Body of pancreas (tissue), 4 donors: ENCODE measurements around the gene PRDX2. TPM values are rescaled to one million over a fixed set of nuclear protein-coding genes. Genes with fewer than 3 reads are reported as not detected.
"Not testable (repeated sequence)": the region's sequence is repeated elsewhere in the genome, so short reads cannot be mapped to it uniquely, and the experiment has no call there.

ENCODE experiments used
- ATAC-seq: fragments of 150-250 bp; one replicate; pipeline ENCODE4 v1.9.1; 2016
- DNase-seq, 4 donors: peaks; one replicate each; pipeline ENCODE4 v3.0.0-alpha.2; 2019
- H3K27ac ChIP-seq, 4 donors: fragments of 200-600 bp; sonication (generic); 1 replicate in 3 of 4; 2 replicates in 1 of 4; pipeline versions ENCODE4 v1.5.1 to v1.6.1; 2016 to 2019; ENCODE audit warnings: mild to moderate bottlenecking in 1 of 4, mixed read lengths in 1 of 4, moderate library complexity in 1 of 4
- H3K27me3 ChIP-seq, 2 donors: fragments of 200-600 bp; sonication (generic); one replicate each; pipeline ENCODE4 v1.6.0; 2016; ENCODE audit warnings: mild to moderate bottlenecking in 1 of 2
- H3K36me3 ChIP-seq, 2 donors: fragments of 200-600 bp; sonication (generic); replicated peaks in 1 of 2; 2 replicates each; pipeline ENCODE4 v1.5.1; 2016; ENCODE audit warnings: low read depth in 2 of 2; ENCODE audit not compliant: insufficient read depth in 1 of 2
- H3K4me1 ChIP-seq: fragments of 200-600 bp; sonication (generic); one replicate; pipeline ENCODE4 v1.6.0; 2016
- H3K4me3 ChIP-seq, 2 donors: fragments of 200-600 bp; sonication (generic); 1 replicate in 1 of 2; 2 replicates in 1 of 2; pipeline ENCODE4 v1.5.1; 2016 to 2019
- H3K9me3 ChIP-seq, 3 donors: fragments of 200-600 bp; sonication (generic); 1 replicate in 2 of 3; 2 replicates in 1 of 3; pipeline ENCODE4 v1.5.1; 2016
- POLR2A ChIP-seq, 3 donors: fragments of 450-650 bp; IDR thresholded peaks; one replicate each; pipeline ENCODE4 v1.6.1; 2016; ENCODE audit warnings: antibody characterized with exemption in 3 of 3, mild to moderate bottlenecking in 2 of 3
- WGBS, 2 donors: methylation state at CpG; one replicate each; pipeline ENCODE4 v1.1.5; 2017; 5-methylcytosine and 5-hydroxymethylcytosine counted together
- intact Hi-C: fragments of 100-400 bp; cut with DNase I; formaldehyde crosslinking; loops from one replicate; pipeline ENCODE4 v1.15.1; 2023
- total RNA-seq, 2 donors: library from RNA; depleted of rRNA; stranded (reverse); fragments of >200 nt; gene quantifications; one replicate each; pipeline ENCODE4 v1.1.0, GENCODE V29; 2016
- TF ChIP-seq, protein P1 (sequence below), 7 experiments: fragments of 450-650 bp in 4 of 7; fragments of 200-600 bp in 3 of 7; sonication (generic) in 3 of 7; IDR thresholded peaks; one replicate each; pipeline ENCODE4 v1.5.1; 2016 to 2019; ENCODE audit warnings: antibody characterized with exemption in 7 of 7

The PRDX2 gene
- total RNA-seq, 2 donors from 2014 or later: 105 to 146 TPM

GRCh38 chr19:12800923-12801465 lies 606 bp downstream of the PRDX2 start:
- intact Hi-C loops: loop anchor here (5.0 kb wide), 1 partner anchor 39 kb away; no protein-coding TSS in a partner anchor
- H3K27me3 ChIP-seq: no peaks in the 10 kb centered on the region
- H3K9me3 ChIP-seq: no peaks in the 10 kb centered on the region
- peak; percentile 48 to 60 (median 55) for DNase-seq
- H3K36me3 ChIP-seq: no peaks in the 10 kb centered on the region
- H3K4me3 ChIP-seq: peak overlapping the region; percentile 50 to 73
- H3K27ac ChIP-seq: peak overlapping the region; percentile 66 to 80 (median 75)
- TF ChIP-seq POLR2A (IDR thresholded peaks at IDR 0.05): no peak
- TF ChIP-seq, protein P1, sequence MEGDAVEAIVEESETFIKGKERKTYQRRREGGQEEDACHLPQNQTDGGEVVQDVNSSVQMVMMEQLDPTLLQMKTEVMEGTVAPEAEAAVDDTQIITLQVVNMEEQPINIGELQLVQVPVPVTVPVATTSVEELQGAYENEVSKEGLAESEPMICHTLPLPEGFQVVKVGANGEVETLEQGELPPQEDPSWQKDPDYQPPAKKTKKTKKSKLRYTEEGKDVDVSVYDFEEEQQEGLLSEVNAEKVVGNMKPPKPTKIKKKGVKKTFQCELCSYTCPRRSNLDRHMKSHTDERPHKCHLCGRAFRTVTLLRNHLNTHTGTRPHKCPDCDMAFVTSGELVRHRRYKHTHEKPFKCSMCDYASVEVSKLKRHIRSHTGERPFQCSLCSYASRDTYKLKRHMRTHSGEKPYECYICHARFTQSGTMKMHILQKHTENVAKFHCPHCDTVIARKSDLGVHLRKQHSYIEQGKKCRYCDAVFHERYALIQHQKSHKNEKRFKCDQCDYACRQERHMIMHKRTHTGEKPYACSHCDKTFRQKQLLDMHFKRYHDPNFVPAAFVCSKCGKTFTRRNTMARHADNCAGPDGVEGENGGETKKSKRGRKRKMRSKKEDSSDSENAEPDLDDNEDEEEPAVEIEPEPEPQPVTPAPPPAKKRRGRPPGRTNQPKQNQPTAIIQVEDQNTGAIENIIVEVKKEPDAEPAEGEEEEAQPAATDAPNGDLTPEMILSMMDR (IDR thresholded peaks at IDR 0.05): no peak
- H3K4me1 ChIP-seq: peaks cover 34% of the 10 kb centered on the region
- peak; percentile 22 for ATAC-seq
- WGBS, 2 donors: 4 to 5% methylated on average over 19 to 38 of the region's 38 CpGs

DNA sequence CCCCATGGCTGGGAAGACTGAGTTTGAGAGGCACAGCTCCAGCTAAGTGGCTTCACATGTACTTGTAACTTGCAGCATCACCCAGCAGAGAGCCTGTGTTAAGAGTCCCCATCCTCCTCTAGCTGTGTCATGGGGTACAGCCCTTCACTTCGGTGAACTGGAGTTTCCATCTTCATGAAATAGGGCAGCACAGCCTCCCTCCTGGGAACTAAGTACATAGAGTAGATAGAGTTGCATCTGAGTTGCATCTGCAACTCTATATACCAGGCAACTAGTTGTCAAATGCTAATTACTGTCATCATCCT lies 1.2 kb downstream of the PRDX2 start:
- Histone ChIP-seq H3K9me3 (no peaks in the 10 kb centered on the region), H3K4me3 (no peak overlapping the region), H3K4me1 (peaks cover 33% of the 10 kb centered on the region), H3K36me3 (no peaks in the 10 kb centered on the region), H3K27me3 (no peaks in the 10 kb centered on the region), H3K27ac (peak overlapping the region in 2 of 4 donors; percentile 74 to 80)
- WGBS, 2 donors: 67% methylated on average over 1 of the region's 1 CpG; no CpG with 5 or more reads in 1 of the 2 donors
- ATAC-seq (no peak), DNase-seq (no peak)
- intact Hi-C loops: loop anchor here (5.0 kb wide), 1 partner anchor 38 kb away; no protein-coding TSS in a partner anchor
- TF ChIP-seq, protein P1 (IDR thresholded peaks at IDR 0.05): no peak
- TF ChIP-seq POLR2A (IDR thresholded peaks at IDR 0.05): no peak

- Histone ChIP-seq H3K4me3 (no peak overlapping the region), H3K27ac (no peak overlapping the region), H3K27me3 (no peaks in the 10 kb centered on the region), H3K4me1 (peaks cover 34% of the 10 kb centered on the region), H3K9me3 (no peaks in the 10 kb centered on the region), H3K36me3 (no peaks in the 10 kb centered on the region)
- 62 to 67% methylated on average over 11 to 18 of the region's 18 CpGs for WGBS, 2 donors
- ATAC-seq (no peak), DNase-seq (no peak)
- intact Hi-C loops: loop anchor here (5.0 kb wide), 1 partner anchor 38 kb away; no protein-coding TSS in a partner anchor
- TF ChIP-seq, protein P1 (IDR thresholded peaks at IDR 0.05): no peak
- TF ChIP-seq POLR2A (IDR thresholded peaks at IDR 0.05): no peak
These were observed 1.7 kb downstream of the PRDX2 start for GRCh38 chr19:12799742-12800465.

DNA sequence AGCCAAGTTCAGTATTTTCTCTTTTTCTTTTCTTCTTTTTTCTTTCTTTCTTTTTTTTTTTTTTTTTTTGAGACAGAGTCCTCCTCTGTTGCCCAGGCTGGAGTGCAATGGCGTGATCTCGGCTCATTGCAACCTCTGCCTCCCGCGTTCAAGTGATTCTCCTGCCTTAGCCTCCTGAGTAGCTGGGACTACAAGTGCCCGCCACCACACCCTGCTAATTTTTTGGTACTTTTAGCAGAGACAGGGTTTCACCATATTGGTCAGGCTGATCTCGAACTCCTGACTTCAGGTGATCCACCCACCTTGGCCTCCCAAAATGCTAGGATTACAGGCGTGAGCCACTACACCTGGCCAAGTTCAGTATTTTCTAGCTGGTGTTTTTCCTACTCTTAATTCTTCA lies 4.0 kb downstream of the PRDX2 start:
- H3K36me3 ChIP-seq, H3K27ac ChIP-seq, DNase-seq, ATAC-seq, intact Hi-C loops, H3K27me3 ChIP-seq, H3K4me3 ChIP-seq, H3K9me3 ChIP-seq: not testable (repeated sequence)
- 93 to 95% methylated on average over 7 of the region's 7 CpGs for WGBS, 2 donors
- peaks cover 44% of the 10 kb centered on the region for H3K4me1 ChIP-seq

DNA sequence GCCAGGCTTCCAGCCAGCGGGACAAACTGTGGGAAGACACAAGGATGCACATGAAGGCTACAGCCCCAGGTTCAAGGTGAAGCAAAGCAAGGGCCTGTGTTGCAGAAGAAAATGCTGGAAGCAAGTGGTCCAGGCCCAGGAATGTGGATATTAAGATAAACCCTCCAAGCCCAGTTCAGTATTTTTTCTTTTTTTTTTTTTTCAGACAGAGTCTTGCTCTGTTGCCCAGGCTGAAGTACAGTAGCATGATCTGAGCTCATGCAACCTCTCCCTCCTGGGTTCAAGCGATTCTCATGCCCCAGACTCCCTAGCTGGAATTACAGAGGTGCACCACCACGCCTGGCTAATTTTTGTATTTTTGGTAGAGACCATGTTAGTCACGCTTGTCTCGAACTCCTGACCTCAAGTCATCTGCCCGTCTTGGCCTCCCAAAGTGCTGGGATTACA lies 4.4 kb downstream of the PRDX2 start:
- intact Hi-C loops: no loop called here
- WGBS, 2 donors: 88 to 93% methylated on average over 6 of the region's 6 CpGs
- TF ChIP-seq, protein P1 (IDR thresholded peaks at IDR 0.05): no peak
- TF ChIP-seq POLR2A (IDR thresholded peaks at IDR 0.05): no peak
- Histone ChIP-seq H3K27me3 (no peaks in the 10 kb centered on the region), H3K9me3 (no peaks in the 10 kb centered on the region), H3K4me1 (peaks cover 39% of the 10 kb centered on the region), H3K36me3 (no peaks in the 10 kb centered on the region), H3K27ac (no peak overlapping the region), H3K4me3 (no peak overlapping the region)
- DNase-seq (no peak), ATAC-seq (no peak)
